Mononuclear cell (primary cell): ENCODE data around the gene PHLPP1. TPM values are rescaled to one million over a fixed set of nuclear protein-coding genes. Genes with fewer than 3 reads are reported as not detected.

Source experiments
- H3K27me3 ChIP-seq: 2 replicates; pipeline ENCODE4 v1.6.0; 2011; ENCODE audit warnings: low read length, control low read depth; ENCODE audit not compliant: insufficient read depth
- H3K4me1 ChIP-seq: 2 replicates; pipeline ENCODE4 v1.5.1; 2011; ENCODE audit warnings: mild to moderate bottlenecking, low read length, control low read depth; ENCODE audit not compliant: insufficient read depth
- H3K4me3 ChIP-seq: 2 replicates; pipeline ENCODE4 v1.5.1; 2011; ENCODE audit warnings: mild to moderate bottlenecking, low read length, moderate library complexity
- H3K9me3 ChIP-seq: 2 replicates; pipeline ENCODE4 v1.5.1; 2011; ENCODE audit warnings: low read depth, mild to moderate bottlenecking, control low read depth, low read length
- total RNA-seq: library from RNA; depleted of rRNA; stranded (reverse); fragments of >200 nt; gene quantifications from one replicate; pipeline ENCODE4 v1.2.3, GENCODE V29; 2012

Gene PHLPP1
- total RNA-seq, 1 donor: 9.1 TPM

GRCh38 chr18:62939926-62940325 is 224.6 kb downstream of the PHLPP1 start:
- Histone ChIP-seq H3K4me3 (no peak overlapping the region), H3K4me1 (peaks cover 46% of the 10 kb centered on the region), H3K9me3 (no peaks in the 10 kb centered on the region), H3K27me3 (no peaks in the 10 kb centered on the region)

GRCh38 chr18:62942578-62942977 is 227.2 kb downstream of the PHLPP1 start:
- peaks cover 39% of the 10 kb centered on the region for H3K4me1 ChIP-seq
- H3K27me3 ChIP-seq: no peaks in the 10 kb centered on the region
- no peaks in the 10 kb centered on the region for H3K9me3 ChIP-seq
- no peak overlapping the region for H3K4me3 ChIP-seq

- Histone ChIP-seq H3K4me3 (no peak overlapping the region), H3K9me3 (no peaks in the 10 kb centered on the region), H3K27me3 (no peaks in the 10 kb centered on the region), H3K4me1 (peaks cover 20% of the 10 kb centered on the region)
These were observed 229.1 kb downstream of the PHLPP1 start for GRCh38 chr18:62944454-62944853.

- no peaks in the 10 kb centered on the region for H3K27me3 ChIP-seq
- peaks cover 11% of the 10 kb centered on the region for H3K4me1 ChIP-seq
- H3K4me3 ChIP-seq: no peak overlapping the region
- no peaks in the 10 kb centered on the region for H3K9me3 ChIP-seq
These were observed 233.4 kb downstream of the PHLPP1 start for GRCh38 chr18:62948788-62949187.

GRCh38 chr18:62950246-62950645 is 234.9 kb downstream of the PHLPP1 start:
- Histone ChIP-seq H3K27me3 (no peaks in the 10 kb centered on the region), H3K4me3 (no peak overlapping the region), H3K4me1 (peaks cover 11% of the 10 kb centered on the region), H3K9me3 (no peaks in the 10 kb centered on the region)

- H3K9me3 ChIP-seq: no peaks in the 10 kb centered on the region
- no peak overlapping the region for H3K4me3 ChIP-seq
- peaks cover 11% of the 10 kb centered on the region for H3K4me1 ChIP-seq
- no peaks in the 10 kb centered on the region for H3K27me3 ChIP-seq
These were observed 237.5 kb downstream of the PHLPP1 start for GRCh38 chr18:62952807-62953206.

- Histone ChIP-seq H3K9me3 (no peaks in the 10 kb centered on the region), H3K27me3 (no peaks in the 10 kb centered on the region)
These were observed 238.3 kb downstream of the PHLPP1 start for GRCh38 chr18:62953663-62954062.

GRCh38 chr18:62954366-62954765 is 239.0 kb downstream of the PHLPP1 start:
- H3K4me1 ChIP-seq: peaks cover 11% of the 10 kb centered on the region
- no peaks in the 10 kb centered on the region for H3K9me3 ChIP-seq
- no peaks in the 10 kb centered on the region for H3K27me3 ChIP-seq
- H3K4me3 ChIP-seq: no peak overlapping the region

More at GRCh38 chr18:62953663-62954062, 238.3 kb downstream of the PHLPP1 start:
- Histone ChIP-seq H3K4me1 (peaks cover 11% of the 10 kb centered on the region), H3K4me3 (no peak overlapping the region)

GRCh38 chr18:62957885-62958472 is 242.6 kb downstream of the PHLPP1 start:
- no peaks in the 10 kb centered on the region for H3K9me3 ChIP-seq
- no peaks in the 10 kb centered on the region for H3K27me3 ChIP-seq
- H3K4me3 ChIP-seq: no peak overlapping the region
- peaks cover 3% of the 10 kb centered on the region for H3K4me1 ChIP-seq

GRCh38 chr18:62959481-62959880 is 244.1 kb downstream of the PHLPP1 start:
- H3K27me3 ChIP-seq: no peaks in the 10 kb centered on the region
- H3K4me3 ChIP-seq: no peak overlapping the region

GRCh38 chr18:62963507-62963906 is 248.2 kb downstream of the PHLPP1 start:
- H3K9me3 ChIP-seq: no peaks in the 10 kb centered on the region
- no peaks in the 10 kb centered on the region for H3K27me3 ChIP-seq
- H3K4me3 ChIP-seq: no peak overlapping the region
- no peaks in the 10 kb centered on the region for H3K4me1 ChIP-seq

More at GRCh38 chr18:62959481-62959880, 244.1 kb downstream of the PHLPP1 start:
- H3K9me3 ChIP-seq: no peaks in the 10 kb centered on the region
- H3K4me1 ChIP-seq: no peaks in the 10 kb centered on the region

- Histone ChIP-seq H3K4me3 (no peak overlapping the region), H3K27me3 (no peaks in the 10 kb centered on the region)
These were observed 249.1 kb downstream of the PHLPP1 start for GRCh38 chr18:62964432-62964831.

GRCh38 chr18:62967089-62967488 is 251.7 kb downstream of the PHLPP1 start:
- H3K4me3 ChIP-seq: no peak overlapping the region
- no peaks in the 10 kb centered on the region for H3K4me1 ChIP-seq
- H3K27me3 ChIP-seq: no peaks in the 10 kb centered on the region
- H3K9me3 ChIP-seq: no peaks in the 10 kb centered on the region

More at GRCh38 chr18:62964432-62964831, 249.1 kb downstream of the PHLPP1 start:
- H3K9me3 ChIP-seq: no peaks in the 10 kb centered on the region
- H3K4me1 ChIP-seq: no peaks in the 10 kb centered on the region

GRCh38 chr18:62973689-62974088 is 258.3 kb downstream of the PHLPP1 start:
- Histone ChIP-seq H3K9me3 (no peaks in the 10 kb centered on the region), H3K27me3 (no peaks in the 10 kb centered on the region), H3K4me3 (no peak overlapping the region), H3K4me1 (no peaks in the 10 kb centered on the region)

GRCh38 chr18:62974388-62974787 is 259.0 kb downstream of the PHLPP1 start:
- H3K27me3 ChIP-seq: no peaks in the 10 kb centered on the region
- no peaks in the 10 kb centered on the region for H3K9me3 ChIP-seq
- peaks cover 6% of the 10 kb centered on the region for H3K4me1 ChIP-seq
- no peak overlapping the region for H3K4me3 ChIP-seq

GRCh38 chr18:62974928-62975675 is 259.8 kb downstream of the PHLPP1 start:
- H3K27me3 ChIP-seq: no peaks in the 10 kb centered on the region
- no peaks in the 10 kb centered on the region for H3K9me3 ChIP-seq
- H3K4me3 ChIP-seq: no peak overlapping the region
- H3K4me1 ChIP-seq: peaks cover 11% of the 10 kb centered on the region
